HEK293 (cell line): Measurements from ENCODE around the gene EXOC1.

Experiments used
- EGR2 ChIP-seq: fragments of 450-650 bp; formaldehyde crosslinking; IDR thresholded peaks from 2 replicates; pipeline ENCODE4 v1.5.1; 2016; ENCODE audit warnings: low read depth, missing biosample characterization, missing genetic modification characterization
- GLI4 ChIP-seq: fragments of 450-650 bp; formaldehyde crosslinking; IDR thresholded peaks from 2 replicates; pipeline ENCODE4 v1.5.1; 2016; ENCODE audit warnings: missing biosample characterization, missing genetic modification characterization
- HOXD13 ChIP-seq: sonication (generic); formaldehyde crosslinking; IDR thresholded peaks from 2 replicates; pipeline ENCODE4 v1.8.0; 2022; ENCODE audit warnings: missing genetic modification reagents, borderline replicate concordance
- PRDM4 ChIP-seq: fragments of 450-650 bp; formaldehyde crosslinking; IDR thresholded peaks from 2 replicates; pipeline ENCODE4 v1.5.1; 2017; ENCODE audit warnings: missing biosample characterization, missing genetic modification characterization
- REPIN1 ChIP-seq: fragments of 450-650 bp; formaldehyde crosslinking; IDR thresholded peaks from 2 replicates; pipeline ENCODE4 v1.5.1; 2017; ENCODE audit warnings: missing biosample characterization, missing genetic modification characterization, low read depth
- REST ChIP-seq: fragments of 450-650 bp; formaldehyde crosslinking; IDR thresholded peaks from 2 replicates; pipeline ENCODE4 v1.5.1; 2016; ENCODE audit warnings: missing biosample characterization, missing genetic modification characterization
- YY1 ChIP-seq: fragments of 450-650 bp; formaldehyde crosslinking; IDR thresholded peaks from 2 replicates; pipeline ENCODE4 v1.5.1; 2018; ENCODE audit warnings: missing biosample characterization, missing genetic modification characterization
- ZEB2 ChIP-seq: fragments of 450-650 bp; formaldehyde crosslinking; IDR thresholded peaks from 2 replicates; pipeline ENCODE4 v1.5.1; 2016; ENCODE audit warnings: missing biosample characterization, missing genetic modification characterization
- ZFP37 ChIP-seq: fragments of 450-650 bp; formaldehyde crosslinking; IDR thresholded peaks from 2 replicates; pipeline ENCODE4 v1.5.1; 2016; ENCODE audit warnings: missing biosample characterization, missing genetic modification characterization
- ZIC2 ChIP-seq: fragments of 450-650 bp; formaldehyde crosslinking; IDR thresholded peaks from 2 replicates; pipeline ENCODE4 v1.5.1; 2016; ENCODE audit warnings: missing biosample characterization, missing genetic modification characterization
- ZNF114 ChIP-seq: fragments of 450-650 bp; formaldehyde crosslinking; IDR thresholded peaks from 2 replicates; pipeline ENCODE4 v1.5.0; 2017; ENCODE audit warnings: missing biosample characterization, missing genetic modification characterization
- ZNF174 ChIP-seq: fragments of 450-650 bp; formaldehyde crosslinking; IDR thresholded peaks from 2 replicates; pipeline ENCODE4 v1.5.0; 2017; ENCODE audit warnings: missing biosample characterization, mild to moderate bottlenecking, missing genetic modification characterization
- ZNF239 ChIP-seq: fragments of 450-650 bp; formaldehyde crosslinking; IDR thresholded peaks from 2 replicates; pipeline ENCODE4 v1.5.1; 2016; ENCODE audit warnings: missing biosample characterization, missing genetic modification characterization
- ZNF248 ChIP-seq: fragments of 450-650 bp; formaldehyde crosslinking; IDR thresholded peaks from 2 replicates; pipeline ENCODE4 v1.5.1; 2017; ENCODE audit warnings: missing biosample characterization, missing genetic modification characterization
- ZNF280C ChIP-seq: fragments of 450-650 bp; formaldehyde crosslinking; IDR thresholded peaks from 2 replicates; pipeline ENCODE4 v1.5.1; 2016; ENCODE audit warnings: missing biosample characterization, missing genetic modification characterization
- ZNF311 ChIP-seq: fragments of 450-650 bp; formaldehyde crosslinking; IDR thresholded peaks from 2 replicates; pipeline ENCODE4 v1.5.1; 2017; ENCODE audit warnings: missing biosample characterization, missing genetic modification characterization, borderline replicate concordance
- ZNF335 ChIP-seq: fragments of 450-650 bp; formaldehyde crosslinking; conservative IDR thresholded peaks from 2 replicates; pipeline ENCODE4 v1.5.1; 2016; ENCODE audit warnings: missing biosample characterization, missing genetic modification characterization
- ZNF341 ChIP-seq: fragments of 450-650 bp; formaldehyde crosslinking; IDR thresholded peaks from 2 replicates; pipeline ENCODE4; 2016; ENCODE audit warnings: low read depth, missing biosample characterization, missing genetic modification characterization
- ZNF350 ChIP-seq: fragments of 450-650 bp; formaldehyde crosslinking; IDR thresholded peaks from 2 replicates; pipeline ENCODE4 v1.5.0; 2017; ENCODE audit warnings: missing biosample characterization, mild to moderate bottlenecking, missing genetic modification characterization
- ZNF354C ChIP-seq: fragments of 450-650 bp; formaldehyde crosslinking; IDR thresholded peaks from 2 replicates; pipeline ENCODE4 v1.5.1; 2016; ENCODE audit warnings: missing biosample characterization, missing genetic modification characterization, low read depth, borderline replicate concordance
- ZNF48 ChIP-seq: fragments of 450-650 bp; formaldehyde crosslinking; IDR thresholded peaks from 2 replicates; pipeline ENCODE4 v1.5.1; 2016; ENCODE audit warnings: missing biosample characterization, missing genetic modification characterization
- ZNF501 ChIP-seq: fragments of 450-650 bp; formaldehyde crosslinking; IDR thresholded peaks from 2 replicates; pipeline ENCODE4 v1.5.1; 2016; ENCODE audit warnings: missing biosample characterization, missing genetic modification characterization
- ZNF555 ChIP-seq: fragments of 450-650 bp; formaldehyde crosslinking; conservative IDR thresholded peaks from 2 replicates; pipeline ENCODE4 v1.5.1; 2017; ENCODE audit warnings: missing biosample characterization, mild to moderate bottlenecking, missing genetic modification characterization, inconsistent platforms
- ZNF571 ChIP-seq: fragments of 450-650 bp; formaldehyde crosslinking; IDR thresholded peaks from 2 replicates; pipeline ENCODE4 v1.5.0; 2017; ENCODE audit warnings: missing biosample characterization, missing genetic modification characterization
- ZNF747 ChIP-seq: fragments of 450-650 bp; formaldehyde crosslinking; IDR thresholded peaks from 2 replicates; pipeline ENCODE4 v1.5.1; 2016; ENCODE audit warnings: missing biosample characterization, missing genetic modification characterization
- ZNF785 ChIP-seq: fragments of 450-650 bp; formaldehyde crosslinking; IDR thresholded peaks from 2 replicates; pipeline ENCODE4 v1.5.1; 2016; ENCODE audit warnings: missing biosample characterization, missing genetic modification characterization
- ZSCAN16 ChIP-seq: fragments of 450-650 bp; formaldehyde crosslinking; IDR thresholded peaks from 2 replicates; pipeline ENCODE4 v1.5.1; 2016; ENCODE audit warnings: missing biosample characterization, missing genetic modification characterization
- ZSCAN5A ChIP-seq: fragments of 450-650 bp; formaldehyde crosslinking; IDR thresholded peaks from 2 replicates; pipeline ENCODE4 v1.5.1; 2016; ENCODE audit warnings: missing biosample characterization, missing genetic modification characterization
- TF ChIP-seq, protein P1 (sequence below): fragments of 450-650 bp; formaldehyde crosslinking; IDR thresholded peaks from 2 replicates; pipeline ENCODE4 v1.5.1; 2016; ENCODE audit warnings: missing biosample characterization, missing genetic modification characterization

The EXOC1 gene

DNA sequence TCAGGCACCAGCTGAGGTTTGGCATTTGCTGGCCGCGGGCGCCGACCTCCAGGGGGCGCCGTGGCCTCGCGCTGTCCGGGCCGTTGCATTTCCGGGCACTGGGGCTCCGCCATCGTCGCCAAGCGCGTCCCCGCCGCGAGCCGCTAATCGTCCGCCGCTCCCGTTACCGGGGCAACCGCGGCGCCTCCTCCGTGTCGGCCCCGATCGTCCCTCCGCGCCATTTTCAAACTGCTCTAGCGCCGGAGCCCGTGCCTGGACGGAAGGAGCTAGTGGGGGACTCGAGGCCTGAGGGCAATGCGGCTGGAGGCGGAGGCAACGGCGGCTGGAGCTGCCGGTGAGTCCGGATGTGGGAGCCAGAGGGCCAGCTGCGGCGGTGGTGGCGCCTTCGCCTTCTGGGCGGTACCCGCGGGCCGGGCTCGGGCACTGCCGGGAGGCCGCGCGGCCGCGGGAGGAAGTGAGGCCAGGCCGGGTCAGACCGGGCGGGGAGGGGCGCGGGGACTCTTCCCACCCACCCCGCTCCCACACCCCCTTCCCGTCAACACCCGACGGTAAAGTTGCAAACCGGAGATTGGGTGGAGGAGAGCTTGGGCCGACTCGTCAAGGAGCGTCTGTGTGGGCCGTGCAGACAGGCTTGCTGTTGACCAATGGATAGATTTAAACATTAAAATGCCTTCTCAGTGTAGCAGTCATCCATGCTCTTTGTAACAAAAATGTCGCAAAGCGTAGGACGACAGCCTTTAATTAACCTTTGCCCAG lies 95.5 kb downstream of the EXOC1 start, which contains the start of gene CEP135 (continued):
- TF ChIP-seq YY1 (peak; percentile 88), ZNF350 (tag by site-specific recombination) (no peak), ZFP37 (peak; percentile 44; the same call in 1 of the 2 replicates), REST (no peak), ZNF239 (tag by site-specific recombination) (no peak), ZNF248 (tag by site-specific recombination) (no peak), ZSCAN16 (tag by site-specific recombination) (no peak), ZEB2 (tag by site-specific recombination) (peak; percentile 94), ZNF785 (no peak), ZNF311 (tag by site-specific recombination) (no peak), ZNF335 (tag by site-specific recombination) (peak; percentile 89), ZNF571 (tag by site-specific recombination) (no peak), GLI4 (tag by site-specific recombination) (no peak), EGR2 (0 out of 2 replicates have a peak, but pooled peaks have one; percentile 26), REPIN1 (tag by site-specific recombination) (no peak), ZNF341 (tag by site-specific recombination) (peak; percentile 61), ZNF48 (tag by site-specific recombination) (no peak), ZNF747 (tag by site-specific recombination) (no peak), ZNF280C (tag by site-specific recombination) (no peak), ZNF174 (tag by site-specific recombination) (no peak), HOXD13 (CRISPR knock-in tag) (no peak), ZNF501 (peak; percentile 78), PRDM4 (tag by site-specific recombination) (no peak), ZNF555 (tag by site-specific recombination) (no peak), ZNF354C (no peak), ZSCAN5A (tag by site-specific recombination) (peak; percentile 61; the same call in 1 of the 2 replicates), ZIC2 (tag by site-specific recombination) (no peak), ZNF114 (tag by site-specific recombination) (no peak)
- TF ChIP-seq, protein P1, sequence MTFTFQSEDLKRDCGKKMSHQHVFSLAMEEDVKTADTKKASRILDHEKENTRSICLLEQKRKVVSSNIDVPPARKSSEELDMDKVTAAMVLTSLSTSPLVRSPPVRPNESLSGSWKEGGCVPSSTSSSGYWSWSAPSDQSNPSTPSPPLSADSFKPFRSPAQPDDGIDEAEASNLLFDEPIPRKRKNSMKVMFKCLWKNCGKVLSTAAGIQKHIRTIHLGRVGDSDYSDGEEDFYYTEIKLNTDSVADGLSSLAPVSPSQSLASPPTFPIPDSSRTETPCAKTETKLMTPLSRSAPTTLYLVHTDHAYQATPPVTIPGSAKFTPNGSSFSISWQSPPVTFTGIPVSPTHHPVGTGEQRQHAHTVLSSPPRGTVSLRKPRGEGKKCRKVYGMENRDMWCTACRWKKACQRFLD (tag by site-specific recombination), result no peak
